H1 (cell line): Measurements from ENCODE around the gene BTBD1. TPM values are rescaled to one million over a fixed set of nuclear protein-coding genes. Genes with fewer than 3 reads are reported as not detected.

Experiments
- CTCF ChIA-PET: fragments of 300-600 bp; sonication (Branson Sonifier 250); formaldehyde crosslinking; loops from one replicate; lab custom pipeline; 2021; ENCODE audit not compliant: partially characterized antibody; lab: Charles Lee
- POLR2A ChIA-PET: fragments of 300-600 bp; sonication (Branson Sonifier 250); formaldehyde crosslinking; loops from one replicate; lab custom pipeline; 2021; ENCODE audit warnings: inconsistent platforms; ENCODE audit not compliant: partially characterized antibody; lab: Charles Lee
- DNase-seq, 2 experiments: peaks; one replicate each; pipeline versions ENCODE4 v3.0.0 to v3.0.0-alpha.2; 2010 to 2022; ENCODE audit warnings: low spot score in 2 of 2, low read depth in 1 of 2, mixed read lengths in 1 of 2
- FAIRE-seq: peaks from 2 replicates; lab custom pipeline; 2011; peaks lifted over from hg19 to GRCh38; lab: Jason Lieb, UNC
- H2AFZ ChIP-seq: 2 replicates; pipeline ENCODE4 v1.8.1; 2012; ENCODE audit warnings: low read length, inconsistent platforms
- H2AK5ac ChIP-seq: 2 replicates; pipeline ENCODE4 v1.6.1; 2013; ENCODE audit warnings: low read depth, low read length
- H2BK120ac ChIP-seq: replicated peaks from 2 replicates; pipeline ENCODE3; 2013; ENCODE audit warnings: low read depth, low read length, inconsistent platforms
- H2BK12ac ChIP-seq: 2 replicates; pipeline ENCODE4 v1.6.1; 2013; ENCODE audit warnings: low read depth, low read length
- H2BK15ac ChIP-seq: 2 replicates; pipeline ENCODE4 v1.6.1; 2013; ENCODE audit warnings: low read length
- H2BK20ac ChIP-seq: 2 replicates; pipeline ENCODE4 v1.6.1; 2013; ENCODE audit warnings: low read length
- H2BK5ac ChIP-seq: 2 replicates; pipeline ENCODE4 v1.6.1; 2013; ENCODE audit warnings: low read depth, low read length
- H3K14ac ChIP-seq: 2 replicates; pipeline ENCODE4 v1.6.1; 2013; ENCODE audit warnings: inconsistent platforms; ENCODE audit not compliant: insufficient read length
- H3K18ac ChIP-seq: 2 replicates; pipeline ENCODE4 v1.6.1; 2013; ENCODE audit warnings: low read length; ENCODE audit errors: extremely low read depth
- H3K23ac ChIP-seq: 2 replicates; pipeline ENCODE4 v1.6.1; 2013; ENCODE audit warnings: inconsistent platforms; ENCODE audit not compliant: insufficient read length
- H3K23me2 ChIP-seq: 2 replicates; pipeline ENCODE4 v1.6.1; 2013; ENCODE audit warnings: low read depth, low read length
- H3K27ac ChIP-seq: 2 replicates; pipeline ENCODE4 v1.6.1; 2011; ENCODE audit warnings: low read depth, low read length, inconsistent platforms
- H3K27me3 ChIP-seq, 4 experiments: replicated peaks in 1 of 4; 1 replicate in 1 of 4; 2 replicates in 3 of 4; pipeline versions ENCODE4 v1.6.1 to v1.8.1; 2011 to 2013; ENCODE audit warnings: low read length in 3 of 4, mild to moderate bottlenecking in 3 of 4, inconsistent platforms in 2 of 4, mixed read lengths in 2 of 4, moderate library complexity in 1 of 4; ENCODE audit not compliant: control insufficient read depth in 3 of 4, insufficient read depth in 3 of 4; ENCODE audit errors: extremely low read depth in 1 of 4
- H3K36me3 ChIP-seq, 4 experiments: 2 replicates each; pipeline versions ENCODE4 v1.6.1 to v1.8.1; 2011 to 2013; ENCODE audit warnings: mild to moderate bottlenecking in 4 of 4, low read length in 3 of 4, moderate library complexity in 2 of 4, control low read depth in 1 of 4, inconsistent platforms in 1 of 4; ENCODE audit not compliant: insufficient read depth in 4 of 4, control insufficient read depth in 2 of 4
- H3K4ac ChIP-seq: replicated peaks from 2 replicates; pipeline ENCODE3; 2013; ENCODE audit warnings: low read length, low read depth, mixed read lengths, inconsistent platforms; ENCODE audit not compliant: insufficient read length
- H3K4me1 ChIP-seq, 4 experiments: replicated peaks in 1 of 4; 1 replicate in 1 of 4; 2 replicates in 3 of 4; pipeline versions ENCODE4 v1.6.1 to v1.8.1; 2011 to 2013; ENCODE audit warnings: low read length in 3 of 4, inconsistent platforms in 2 of 4, mixed read lengths in 1 of 4; ENCODE audit not compliant: insufficient read depth in 4 of 4, control insufficient read depth in 3 of 4
- H3K4me2 ChIP-seq, 2 experiments: 2 replicates each; pipeline versions ENCODE4 v1.6.1 to v1.8.1; 2011 to 2013; ENCODE audit warnings: low read depth in 2 of 2, low read length in 2 of 2, control low read depth in 1 of 2, inconsistent platforms in 1 of 2, mild to moderate bottlenecking in 1 of 2; ENCODE audit not compliant: insufficient read depth in 1 of 2
- H3K4me3 ChIP-seq, 4 experiments: fragments of 200-600, 300-600 bp in 1 of 4; sonication (generic), shearing (Covaris generic), sonication (Bioruptor Twin) in 1 of 4; 2 replicates each; pipeline versions ENCODE4 v1.5.1 to v1.8.1; 2011 to 2016; ENCODE audit warnings: low read length in 4 of 4, low read depth in 3 of 4, control low read depth in 2 of 4, inconsistent platforms in 2 of 4, mild to moderate bottlenecking in 2 of 4, mixed read lengths in 1 of 4, moderate library complexity in 1 of 4; ENCODE audit not compliant: insufficient read depth in 2 of 4; ENCODE audit errors: extremely low read depth in 1 of 4
- H3K56ac ChIP-seq: replicated peaks from 2 replicates; pipeline ENCODE3; 2013; ENCODE audit warnings: low read depth, mild to moderate bottlenecking, mixed read lengths, low read length, inconsistent platforms; ENCODE audit not compliant: insufficient read length
- H3K79me1 ChIP-seq: 2 replicates; pipeline ENCODE4 v1.6.1; 2013; ENCODE audit warnings: low read depth, low read length, control low read depth
- H3K79me2 ChIP-seq, 2 experiments: 2 replicates each; pipeline versions ENCODE4 v1.6.1 to v1.8.1; 2012 to 2013; ENCODE audit warnings: low read length in 2 of 2, mild to moderate bottlenecking in 2 of 2, inconsistent platforms in 1 of 2; ENCODE audit not compliant: insufficient read depth in 2 of 2, control insufficient read depth in 1 of 2
- H3K9ac ChIP-seq, 4 experiments: replicated peaks in 1 of 4; 1 replicate in 1 of 4; 2 replicates in 3 of 4; pipeline versions ENCODE4 v1.6.1 to v1.8.1; 2011 to 2013; ENCODE audit warnings: low read depth in 3 of 4, low read length in 3 of 4, control low read depth in 2 of 4, mild to moderate bottlenecking in 2 of 4, moderate library complexity in 2 of 4, inconsistent platforms in 1 of 4; ENCODE audit errors: extremely low read depth in 1 of 4
- H3K9me3 ChIP-seq, 2 experiments: 2 replicates each; pipeline versions ENCODE4 v1.6.1 to v1.8.1; 2012 to 2013; ENCODE audit warnings: mild to moderate bottlenecking in 2 of 2, moderate library complexity in 2 of 2, control low read depth in 1 of 2, inconsistent platforms in 1 of 2, low read depth in 1 of 2, low read length in 1 of 2, mixed read lengths in 1 of 2; ENCODE audit not compliant: insufficient read depth in 2 of 2
- H4K20me1 ChIP-seq, 2 experiments: replicated peaks in 1 of 2; 2 replicates each; pipeline versions ENCODE3 to v1.8.1; 2011 to 2013; ENCODE audit warnings: inconsistent platforms in 2 of 2, low read length in 2 of 2, mild to moderate bottlenecking in 1 of 2; ENCODE audit not compliant: insufficient read depth in 2 of 2, control insufficient read depth in 1 of 2
- H4K5ac ChIP-seq: 2 replicates; pipeline ENCODE4 v1.6.1; 2013; ENCODE audit warnings: low read length, low read depth, mixed read lengths, inconsistent platforms; ENCODE audit not compliant: insufficient read length
- H4K8ac ChIP-seq: 2 replicates; pipeline ENCODE4 v1.8.0; 2013; ENCODE audit warnings: mild to moderate bottlenecking, moderate library complexity, low read length, inconsistent platforms; ENCODE audit not compliant: insufficient read depth; ENCODE audit errors: extremely low read depth
- H4K91ac ChIP-seq: replicated peaks from 2 replicates; pipeline ENCODE3; 2013; ENCODE audit warnings: low read length, mixed read lengths, inconsistent platforms; ENCODE audit not compliant: insufficient read length
- FOSL1 ChIP-seq: IDR thresholded peaks from 2 replicates; pipeline ENCODE4 v1.6.1; 2011; ENCODE audit warnings: mild to moderate bottlenecking, low read depth, low read length, moderate library complexity; ENCODE audit not compliant: insufficient read depth
- RBBP5 ChIP-seq: IDR thresholded peaks from 2 replicates; pipeline ENCODE4 v1.7.1; 2012; ENCODE audit warnings: low read depth, mild to moderate bottlenecking, inconsistent platforms, low read length, moderate library complexity, borderline replicate concordance
- WGBS, 2 experiments: shearing (Covaris generic) in 1 of 2; methylation state at CpG; one replicate each; pipeline versions ENCODE4 v1.1.6 to v1.1.7; 2013 to 2015; ENCODE audit warnings: low lambda C conversion rate in 2 of 2, mixed read lengths in 2 of 2, inconsistent platforms in 1 of 2, low coverage in 1 of 2, missing lambda C conversion rate in 1 of 2; ENCODE audit not compliant: insufficient replicate concordance in 2 of 2, insufficient coverage in 1 of 2, insufficient read length in 1 of 2; ENCODE audit errors: extremely low coverage in 1 of 2, missing lambda C conversion rate in 1 of 2; 5-methylcytosine and 5-hydroxymethylcytosine counted together
- polyA plus RNA-seq, 7 experiments: library from polyadenylated mRNA; depleted of rRNA in 3 of 7; stranded (reverse) in 5 of 7; unstranded in 2 of 7; fragments of >200 nt in 5 of 7; fragments of 200-250 nt in 2 of 7; gene quantifications; 1 replicate in 5 of 7; 2 replicates in 1 of 7; 4 replicates in 1 of 7; pipeline versions ENCODE4 v1.2.1 to v1.2.3, GENCODE V29; 2011 to 2013; ENCODE audit warnings: missing spikeins in 2 of 7, mixed read lengths in 2 of 7
- total RNA-seq: library from RNA; stranded (reverse); fragmentation: NEBNext Ultra II Directional; extraction: Animal tissue kit (Norgen Biotek cat#: 25700); gene quantifications from 2 replicates; pipeline ENCODE4 v1.2.1, GENCODE V29; 2021
- TF ChIP-seq, protein P1 (sequence below): IDR thresholded peaks from 2 replicates; pipeline ENCODE4 v1.6.1; 2012; ENCODE audit warnings: low read length, inconsistent platforms

BTBD1 gene
- total and polyA plus RNA-seq, 2 of the 8 experiments (the other 6 are each of a cell fraction or from before 2014, with no cell fraction given), result 18.6 to 39.5 TPM

DNA sequence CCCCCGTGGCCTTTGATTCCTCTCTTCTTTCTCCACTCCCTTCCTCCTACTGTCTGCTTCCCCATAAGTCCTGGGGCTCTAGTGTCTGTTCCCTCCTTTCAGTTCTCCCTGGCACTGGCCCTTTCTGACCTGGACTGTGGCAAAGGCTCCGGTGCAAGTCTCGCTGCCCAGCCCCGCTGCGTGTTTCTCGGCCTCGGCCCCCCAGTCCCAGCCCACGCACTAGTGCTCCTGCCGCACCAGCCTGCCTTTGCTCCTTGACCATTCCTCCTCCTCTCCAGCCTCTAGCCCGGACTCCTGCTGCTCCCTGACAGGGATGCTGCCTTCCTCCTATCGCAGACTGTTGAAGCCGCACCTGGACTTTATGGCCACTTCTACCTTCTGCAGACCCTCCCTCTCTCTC, 42.5 kb upstream of the BTBD1 start:
- Histone ChIP-seq H3K36me3 (no peaks in the 10 kb centered on the region), H3K9ac (no peak overlapping the region), H3K23me2 (peaks cover 13% of the 10 kb centered on the region; the same call in 1 of the 2 replicates), H2BK15ac (no peak overlapping the region), H3K4me3 (no peak overlapping the region), H2BK12ac (no peak overlapping the region), H4K20me1 (peaks cover 0 to 5% of the 10 kb centered on the region in 2 experiments), H2BK5ac (no peak overlapping the region), H3K14ac (no peak overlapping the region), H3K79me2 (no peaks in the 10 kb centered on the region), H3K4me1 (peaks cover 0 to 9% (median 4%) of the 10 kb centered on the region in 4 experiments; a peak in 3 of 7 replicates), H3K79me1 (no peaks in the 10 kb centered on the region), H3K4me2 (no peak overlapping the region; a peak in 1 of 4 replicates), H3K27me3 (peaks cover 0 to 34% (median 25%) of the 10 kb centered on the region in 4 experiments; a peak in 6 of 7 replicates), H2BK120ac (no peak overlapping the region), H2BK20ac (no peak overlapping the region), H3K18ac (no peak overlapping the region; the same call in 1 of the 2 replicates), H2AK5ac (no peak overlapping the region), H2AFZ (no peak overlapping the region), H3K27ac (no peak overlapping the region), H3K56ac (no peak overlapping the region), H4K5ac (no peak overlapping the region), H3K9me3 (no peaks in the 10 kb centered on the region), H3K23ac (no peak overlapping the region), H3K4ac (no peak overlapping the region), H4K91ac (no peak overlapping the region), H4K8ac (no peak overlapping the region)
- TF ChIP-seq RBBP5 (no peak), FOSL1 (no peak)
- TF ChIP-seq, protein P1, sequence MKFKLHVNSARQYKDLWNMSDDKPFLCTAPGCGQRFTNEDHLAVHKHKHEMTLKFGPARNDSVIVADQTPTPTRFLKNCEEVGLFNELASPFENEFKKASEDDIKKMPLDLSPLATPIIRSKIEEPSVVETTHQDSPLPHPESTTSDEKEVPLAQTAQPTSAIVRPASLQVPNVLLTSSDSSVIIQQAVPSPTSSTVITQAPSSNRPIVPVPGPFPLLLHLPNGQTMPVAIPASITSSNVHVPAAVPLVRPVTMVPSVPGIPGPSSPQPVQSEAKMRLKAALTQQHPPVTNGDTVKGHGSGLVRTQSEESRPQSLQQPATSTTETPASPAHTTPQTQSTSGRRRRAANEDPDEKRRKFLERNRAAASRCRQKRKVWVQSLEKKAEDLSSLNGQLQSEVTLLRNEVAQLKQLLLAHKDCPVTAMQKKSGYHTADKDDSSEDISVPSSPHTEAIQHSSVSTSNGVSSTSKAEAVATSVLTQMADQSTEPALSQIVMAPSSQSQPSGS, result no peak
- FAIRE-seq, result no peak
- ChIA-PET POLR2A (interaction anchor here (1.4 kb wide), 1 partner anchor 11 kb away, joined by 4 read pairs; no protein-coding TSS in a partner anchor), CTCF (interaction anchor here (0.8 to 1.1 kb wide), 2 partner anchors 10 to 98 kb away, joined by 4 to 7 read pairs; partner anchors contain the start of gene C15orf40)
- 90% methylated on average over 12 of the region's 12 CpGs; no CpG with 5 or more reads in 1 of the 2 experiments for WGBS, 2 experiments
- DNase-seq, result no peak
